Measurements from ENCODE around the gene FTCD.

Gene FTCD

GRCh38 chr21:46135782-46136395 lies 19.5 kb downstream of the FTCD start:
- DNase-seq = no peak

DNA sequence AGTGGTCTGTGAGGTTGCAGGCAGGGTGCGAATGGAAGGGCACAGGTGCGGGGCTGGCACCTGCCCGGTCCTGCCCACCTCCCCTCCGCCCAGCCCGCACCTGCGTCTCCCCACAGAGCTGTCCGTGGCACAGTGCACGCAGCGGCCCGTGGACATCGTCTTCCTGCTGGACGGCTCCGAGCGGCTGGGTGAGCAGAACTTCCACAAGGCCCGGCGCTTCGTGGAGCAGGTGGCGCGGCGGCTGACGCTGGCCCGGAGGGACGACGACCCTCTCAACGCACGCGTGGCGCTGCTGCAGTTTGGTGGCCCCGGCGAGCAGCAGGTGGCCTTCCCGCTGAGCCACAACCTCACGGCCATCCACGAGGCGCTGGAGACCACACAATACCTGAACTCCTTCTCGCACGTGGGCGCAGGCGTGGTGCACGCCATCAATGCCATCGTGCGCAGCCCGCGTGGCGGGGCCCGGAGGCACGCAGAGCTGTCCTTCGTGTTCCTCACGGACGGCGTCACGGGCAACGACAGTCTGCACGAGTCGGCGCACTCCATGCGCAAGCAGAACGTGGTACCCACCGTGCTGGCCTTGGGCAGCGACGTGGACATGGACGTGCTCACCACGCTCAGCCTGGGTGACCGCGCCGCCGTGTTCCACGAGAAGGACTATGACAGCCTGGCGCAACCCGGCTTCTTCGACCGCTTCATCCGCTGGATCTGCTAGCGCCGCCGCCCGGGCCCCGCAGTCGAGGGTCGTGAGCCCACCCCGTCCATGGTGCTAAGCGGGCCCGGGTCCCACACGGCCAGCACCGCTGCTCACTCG lies 23.3 kb downstream of the FTCD start:
- DNase-seq = no peak

- no peak for DNase-seq
Measured at GRCh38 chr21:46131588-46131837, 23.9 kb downstream of the FTCD start.

DNA sequence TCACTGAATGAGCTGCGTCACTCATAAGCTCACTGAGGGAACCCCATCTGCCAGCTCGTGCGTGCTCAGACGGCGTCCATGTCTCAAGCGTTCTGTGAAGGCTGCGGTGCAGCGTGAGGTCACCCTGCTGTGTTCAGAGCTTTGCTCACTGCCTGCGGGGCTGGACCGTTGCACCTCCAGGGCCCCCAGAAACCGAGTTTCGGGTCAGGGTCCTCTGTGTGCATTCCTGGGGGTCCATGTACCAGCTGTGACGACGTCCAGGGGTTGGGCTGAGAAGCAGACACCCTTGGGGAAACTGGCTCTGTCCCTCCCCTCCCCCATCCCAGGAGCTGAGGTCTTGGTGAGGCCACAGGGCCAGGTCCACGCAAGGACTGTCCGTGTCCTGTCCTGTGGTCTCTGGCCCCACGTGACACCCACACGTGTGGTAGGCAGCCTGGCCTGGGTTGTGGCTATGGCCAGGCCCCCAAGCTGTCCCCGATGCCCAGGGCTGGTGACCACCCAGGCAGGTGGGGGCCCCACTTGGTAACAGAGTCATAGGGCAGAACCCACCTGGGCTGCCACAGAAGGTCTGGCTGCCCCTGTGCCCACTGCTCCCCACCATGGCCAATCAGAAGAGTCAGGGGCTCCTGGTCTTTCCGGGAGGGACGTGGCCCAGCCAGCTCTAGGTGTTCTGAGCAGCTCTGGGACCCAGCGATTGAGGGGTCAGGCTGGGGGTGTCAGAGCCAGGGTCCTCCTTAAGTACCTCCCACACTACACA lies 24.4 kb downstream of the FTCD start:
- no peak for DNase-seq

GRCh38 chr21:46129846-46130651 lies 25.3 kb downstream of the FTCD start:
- no peak for DNase-seq

DNA sequence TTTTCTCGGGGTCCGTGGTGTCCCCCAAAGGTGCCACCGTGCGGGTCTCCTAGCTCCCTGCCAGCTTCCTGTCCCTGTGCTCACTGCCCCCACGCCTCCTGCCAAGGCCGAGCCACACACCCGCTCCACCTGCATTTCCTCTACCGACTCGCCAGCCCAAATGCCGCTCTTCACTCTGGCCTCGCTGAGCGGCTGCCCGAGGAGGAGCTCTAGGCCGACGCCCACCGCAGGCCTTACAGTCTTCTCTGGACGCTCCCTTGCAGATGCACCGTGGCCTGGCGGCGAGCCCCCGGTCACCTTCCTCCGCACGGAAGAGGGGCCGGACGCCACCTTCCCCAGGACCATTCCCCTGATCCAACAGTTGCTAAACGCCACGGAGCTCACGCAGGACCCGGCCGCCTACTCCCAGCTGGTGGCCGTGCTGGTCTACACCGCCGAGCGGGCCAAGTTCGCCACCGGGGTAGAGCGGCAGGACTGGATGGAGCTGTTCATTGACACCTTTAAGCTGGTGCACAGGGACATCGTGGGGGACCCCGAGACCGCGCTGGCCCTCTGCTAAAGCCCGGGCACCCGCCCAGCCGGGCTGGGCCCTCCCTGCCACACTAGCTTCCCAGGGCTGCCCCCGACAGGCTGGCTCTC lies 26.3 kb downstream of the FTCD start:
- DNase-seq = no peak

DNA sequence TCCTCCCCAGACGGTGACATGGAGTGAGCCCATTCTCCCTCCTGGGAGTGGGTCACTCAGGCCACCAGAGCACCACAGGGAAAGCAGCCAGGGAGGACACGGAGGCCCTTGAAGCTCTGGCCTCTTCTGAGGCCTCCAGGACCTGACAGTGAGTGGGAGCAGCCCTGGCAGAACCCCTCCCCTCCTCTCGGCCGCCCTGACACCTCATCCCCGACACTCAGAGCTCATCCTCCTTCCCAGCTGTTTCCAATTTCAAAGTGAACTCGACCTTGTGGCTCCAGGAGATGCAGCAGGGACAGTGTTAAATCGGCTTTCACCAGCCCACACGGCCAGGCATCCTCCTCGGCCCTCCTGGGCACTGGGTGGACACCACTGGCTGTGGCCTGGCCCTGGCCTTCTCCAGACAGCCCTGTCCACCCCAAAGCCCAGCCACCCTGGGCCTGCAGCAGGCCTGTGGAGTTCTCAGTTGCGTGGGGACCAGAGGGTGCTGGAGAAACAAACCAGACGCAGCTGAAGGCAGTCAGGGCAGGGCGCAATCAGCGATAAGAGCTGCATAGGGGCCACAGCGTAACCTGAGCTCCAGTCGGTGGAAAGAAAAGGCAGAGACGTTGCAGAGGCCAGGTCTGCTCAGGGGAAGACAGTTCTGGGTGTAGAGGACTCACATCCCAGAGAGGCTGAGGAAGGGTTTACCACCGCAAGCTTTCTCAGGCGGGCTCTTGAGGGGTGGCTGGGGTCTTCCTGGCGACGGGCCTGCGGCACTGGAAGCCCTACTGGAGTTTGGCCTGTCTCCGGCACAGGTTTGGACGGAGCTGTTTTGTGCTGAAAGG lies 27.1 kb downstream of the FTCD start:
- DNase-seq = no peak

- DNase-seq = no peak
Measured at GRCh38 chr21:46127239-46128105, 27.9 kb downstream of the FTCD start.

- no peak for DNase-seq
Measured at GRCh38 chr21:46126309-46127238, 28.8 kb downstream of the FTCD start.

DNA sequence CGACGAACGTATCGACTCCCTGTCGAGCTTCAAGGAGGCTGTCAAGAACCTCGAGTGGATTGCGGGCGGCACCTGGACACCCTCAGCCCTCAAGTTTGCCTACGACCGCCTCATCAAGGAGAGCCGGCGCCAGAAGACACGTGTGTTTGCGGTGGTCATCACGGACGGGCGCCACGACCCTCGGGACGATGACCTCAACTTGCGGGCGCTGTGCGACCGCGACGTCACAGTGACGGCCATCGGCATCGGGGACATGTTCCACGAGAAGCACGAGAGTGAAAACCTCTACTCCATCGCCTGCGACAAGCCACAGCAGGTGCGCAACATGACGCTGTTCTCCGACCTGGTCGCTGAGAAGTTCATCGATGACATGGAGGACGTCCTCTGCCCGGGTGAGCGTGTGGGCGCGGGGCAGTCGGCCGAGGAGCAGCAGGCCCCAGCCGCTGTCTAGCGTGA lies 29.5 kb downstream of the FTCD start:
- DNase-seq = no peak

DNA sequence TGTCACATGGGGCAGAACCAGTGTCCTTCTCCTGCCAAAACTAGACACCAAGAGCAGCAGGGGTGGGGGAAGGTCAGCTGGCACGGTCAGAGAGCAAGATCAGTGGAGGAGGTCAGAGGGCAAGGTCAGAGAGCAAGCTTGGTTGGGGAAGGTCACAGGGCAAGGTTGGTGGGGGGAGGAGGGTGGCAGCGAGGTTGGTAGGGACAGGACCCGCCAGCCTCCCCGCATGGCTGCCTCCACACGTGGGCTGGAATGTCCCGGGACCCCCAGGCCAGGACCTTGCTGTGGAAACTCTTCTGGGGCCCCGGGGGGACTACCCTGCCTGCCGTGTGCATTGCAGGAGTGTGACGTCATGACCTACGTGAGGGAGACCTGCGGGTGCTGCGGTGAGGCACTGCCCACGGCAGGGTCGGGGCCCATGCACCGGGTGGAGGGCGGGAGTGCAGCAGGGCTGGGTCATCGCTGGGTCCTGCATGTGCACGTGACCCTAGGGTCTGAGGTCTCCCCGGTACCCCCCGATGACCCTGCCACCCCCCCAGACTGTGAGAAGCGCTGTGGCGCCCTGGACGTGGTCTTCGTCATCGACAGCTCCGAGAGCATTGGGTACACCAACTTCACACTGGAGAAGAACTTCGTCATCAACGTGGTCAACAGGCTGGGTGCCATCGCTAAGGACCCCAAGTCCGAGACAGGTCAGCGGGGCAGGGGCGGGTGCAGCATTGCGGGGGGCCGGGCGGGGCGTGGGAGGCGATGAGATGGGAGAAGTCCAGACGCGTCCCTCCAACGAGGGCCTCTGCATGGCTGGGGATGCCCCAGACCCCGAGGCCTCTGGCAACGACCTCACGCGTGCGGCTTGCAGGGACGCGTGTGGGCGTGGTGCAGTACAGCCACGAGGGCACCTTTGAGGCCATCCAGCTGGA lies 30.2 kb downstream of the FTCD start:
- DNase-seq = no peak

GRCh38 chr21:46124083-46124925 lies 31.1 kb downstream of the FTCD start:
- DNase-seq = no peak

DNA sequence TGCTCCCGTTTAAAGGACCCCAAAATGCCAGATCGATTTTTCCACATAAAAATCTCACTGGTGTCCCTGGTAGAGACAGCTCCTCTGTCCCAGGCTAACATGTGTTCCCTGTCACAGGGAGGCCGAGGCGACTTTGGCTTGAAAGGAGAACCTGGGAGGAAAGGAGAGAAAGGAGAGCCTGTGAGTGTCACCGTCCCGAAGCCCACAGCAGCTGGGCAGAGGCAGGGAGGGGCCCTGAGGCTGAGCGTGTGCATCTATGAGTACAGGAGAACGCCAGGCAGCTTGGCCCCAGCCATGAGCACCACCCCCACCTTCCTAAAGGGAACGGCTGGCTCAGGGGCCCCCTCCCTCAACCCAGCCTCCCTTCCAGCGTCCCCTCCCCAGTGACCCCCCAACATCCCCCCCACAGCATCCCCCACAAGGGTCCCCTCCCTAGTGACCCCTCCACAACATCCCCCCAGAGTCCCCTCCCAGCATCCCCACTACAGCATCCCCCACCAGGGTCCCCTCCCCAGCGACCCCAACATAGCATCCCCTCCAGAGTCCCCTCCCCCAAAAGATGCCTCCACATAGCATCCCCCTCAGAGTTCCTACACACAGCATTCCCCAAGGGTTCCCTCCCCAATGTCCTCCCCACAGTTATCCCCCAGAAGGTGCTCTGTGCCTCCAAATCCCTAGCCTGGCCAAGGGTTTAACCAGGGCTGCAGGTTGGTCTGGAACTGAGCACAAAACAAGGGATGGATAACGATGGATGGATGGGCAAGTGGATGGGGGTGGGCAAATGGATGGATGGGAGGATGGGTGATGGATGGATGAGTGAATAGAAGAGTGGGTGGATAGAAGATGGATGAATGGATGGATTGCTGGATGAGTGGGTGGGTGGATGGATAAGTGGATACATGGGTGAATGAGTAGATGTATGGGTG lies 32.4 kb downstream of the FTCD start:
- DNase-seq = no peak

DNA sequence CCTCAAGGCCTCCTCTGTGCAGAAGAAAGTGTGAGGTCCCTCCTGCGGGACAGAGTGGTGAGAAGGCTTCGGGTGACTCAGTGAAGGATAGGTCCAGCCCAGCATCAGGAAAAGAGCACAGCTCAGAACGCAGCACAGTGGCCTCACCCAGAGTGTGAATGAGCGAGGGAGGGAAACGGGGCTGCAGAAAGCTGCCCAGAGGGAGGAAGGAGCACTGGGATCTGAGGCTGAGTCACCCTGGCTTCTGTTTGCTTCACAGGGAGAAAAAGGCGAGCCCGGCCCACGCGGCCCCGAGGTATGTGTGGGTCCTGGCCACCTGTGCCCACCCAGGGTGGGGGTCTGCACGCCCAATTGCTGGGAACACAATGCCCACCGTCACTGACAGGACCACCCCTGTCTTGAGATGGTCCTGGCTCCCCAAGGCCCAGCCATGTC lies 33.1 kb downstream of the FTCD start:
- no peak for DNase-seq

- DNase-seq = no peak
Measured at GRCh38 chr21:46121286-46122221, 33.8 kb downstream of the FTCD start.

All from NCI-H1436 (cell line).